ENCODE results near the gene OR9G1. TPM values are rescaled to one million over a fixed set of nuclear protein-coding genes. Genes with fewer than 3 reads are reported as not detected.

OR9G1 gene
- total RNA-seq, 1 experiment from 2014 or later, result not detected

- POLR2A ChIA-PET, result no interaction called here
- ATAC-seq (no peak), DNase-seq (ENCODE audit: low read depth, low spot score) (no peak)
- no peak overlapping the region for H3K4me2 ChIP-seq (ENCODE audit: low read length)
- H3K27me3 ChIP-seq (ENCODE audit: insufficient read depth, low read length), result no peaks in the 10 kb centered on the region
- no peaks in the 10 kb centered on the region for H3K9me2 ChIP-seq (ENCODE audit: insufficient read depth)
- H3K9ac ChIP-seq (ENCODE audit: low read length), result no peak overlapping the region
- H3K27ac ChIP-seq (ENCODE audit: low read depth, low read length), result no peak overlapping the region
- no peaks in the 10 kb centered on the region for H4K20me1 ChIP-seq (ENCODE audit: insufficient read depth)
- no peak overlapping the region for H2AFZ ChIP-seq (ENCODE audit: low read depth, low read length, poor library complexity, severe bottlenecking)
- no TSS peak for BruUV-seq (replicated peaks)
- H3K79me2 ChIP-seq (ENCODE audit: insufficient read depth, low read length), result no peaks in the 10 kb centered on the region
- RAD21 ChIA-PET (ENCODE audit: low non-redundant PET in 1 of 2, low total read pairs in 2 of 2, uncharacterized antibody in 2 of 2, unreplicated experiment in 2 of 2), result no interaction called here
- no peak overlapping the region for H3K4me3 ChIP-seq (replicated peaks in 1 of 2; ENCODE audit: low read depth in 1 of 2, low read length in 2 of 2)
- TF ChIP-seq FOSL1 (IDR thresholded peaks at IDR 0.05; ENCODE audit: low read depth) (no peak), POLR2AphosphoS5 (IDR thresholded peaks at IDR 0.05; ENCODE audit: low read depth, low read length) (no peak), CBX3 (IDR thresholded peaks at IDR 0.05; ENCODE audit: low read depth) (no peak)
- TF ChIP-seq, protein P1, sequence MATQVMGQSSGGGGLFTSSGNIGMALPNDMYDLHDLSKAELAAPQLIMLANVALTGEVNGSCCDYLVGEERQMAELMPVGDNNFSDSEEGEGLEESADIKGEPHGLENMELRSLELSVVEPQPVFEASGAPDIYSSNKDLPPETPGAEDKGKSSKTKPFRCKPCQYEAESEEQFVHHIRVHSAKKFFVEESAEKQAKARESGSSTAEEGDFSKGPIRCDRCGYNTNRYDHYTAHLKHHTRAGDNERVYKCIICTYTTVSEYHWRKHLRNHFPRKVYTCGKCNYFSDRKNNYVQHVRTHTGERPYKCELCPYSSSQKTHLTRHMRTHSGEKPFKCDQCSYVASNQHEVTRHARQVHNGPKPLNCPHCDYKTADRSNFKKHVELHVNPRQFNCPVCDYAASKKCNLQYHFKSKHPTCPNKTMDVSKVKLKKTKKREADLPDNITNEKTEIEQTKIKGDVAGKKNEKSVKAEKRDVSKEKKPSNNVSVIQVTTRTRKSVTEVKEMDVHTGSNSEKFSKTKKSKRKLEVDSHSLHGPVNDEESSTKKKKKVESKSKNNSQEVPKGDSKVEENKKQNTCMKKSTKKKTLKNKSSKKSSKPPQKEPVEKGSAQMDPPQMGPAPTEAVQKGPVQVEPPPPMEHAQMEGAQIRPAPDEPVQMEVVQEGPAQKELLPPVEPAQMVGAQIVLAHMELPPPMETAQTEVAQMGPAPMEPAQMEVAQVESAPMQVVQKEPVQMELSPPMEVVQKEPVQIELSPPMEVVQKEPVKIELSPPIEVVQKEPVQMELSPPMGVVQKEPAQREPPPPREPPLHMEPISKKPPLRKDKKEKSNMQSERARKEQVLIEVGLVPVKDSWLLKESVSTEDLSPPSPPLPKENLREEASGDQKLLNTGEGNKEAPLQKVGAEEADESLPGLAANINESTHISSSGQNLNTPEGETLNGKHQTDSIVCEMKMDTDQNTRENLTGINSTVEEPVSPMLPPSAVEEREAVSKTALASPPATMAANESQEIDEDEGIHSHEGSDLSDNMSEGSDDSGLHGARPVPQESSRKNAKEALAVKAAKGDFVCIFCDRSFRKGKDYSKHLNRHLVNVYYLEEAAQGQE (IDR thresholded peaks at IDR 0.05; ENCODE audit: low read depth), result no peak
- CTCF ChIA-PET, result no interaction called here
- intact Hi-C loops (cut with micrococcal nuclease), result no loop called here
- H3K4me1 ChIP-seq (ENCODE audit: control insufficient read depth in 1 of 2, insufficient read depth in 2 of 2, low read length in 2 of 2), result no peaks in the 10 kb centered on the region
- no peaks in the 10 kb centered on the region for H3K36me3 ChIP-seq (ENCODE audit: control insufficient read depth in 1 of 2, insufficient read depth in 2 of 2, low read length in 2 of 2)
- peaks cover 0 to 5% of the 10 kb centered on the region in 2 experiments; a peak in 2 of 4 replicates for H3K9me3 ChIP-seq (ENCODE audit: control insufficient read depth in 1 of 2, insufficient read depth in 1 of 2, low read depth in 1 of 2, low read length in 2 of 2)
Measured at GRCh38 chr11:56659755-56660154, 39.1 kb upstream of the OR9G1 start.

DNA sequence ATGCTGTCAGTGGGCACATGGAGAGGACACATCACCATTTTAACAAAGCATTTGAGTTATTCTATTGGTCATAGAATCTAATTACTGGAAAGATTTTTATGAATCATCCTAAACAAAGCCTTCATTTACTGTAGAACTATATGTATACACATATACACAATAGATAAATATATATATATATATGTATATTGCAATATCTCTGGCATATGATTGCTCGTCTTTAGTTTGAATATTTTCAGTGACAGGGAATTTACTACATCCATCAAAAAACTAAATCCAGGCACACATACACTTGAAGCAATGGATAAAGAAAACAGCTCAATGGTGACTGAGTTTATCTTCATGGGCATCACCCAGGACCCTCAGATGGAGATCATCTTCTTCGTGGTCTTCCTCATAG is 35.5 kb upstream of the OR9G1 start, which contains the start of gene OR5AR1:
OR5AR1 (plus strand) TSS at position 301 of the 400 bp plus-strand sequence; CDS start at position 301, 0 bp downstream.
- Histone ChIP-seq H3K27me3 (ENCODE audit: insufficient read depth, low read length) (no peaks in the 10 kb centered on the region), H3K4me1 (ENCODE audit: control insufficient read depth in 1 of 2, insufficient read depth in 2 of 2, low read length in 2 of 2) (no peaks in the 10 kb centered on the region), H3K9me3 (ENCODE audit: control insufficient read depth in 1 of 2, insufficient read depth in 1 of 2, low read depth in 1 of 2, low read length in 2 of 2) (peaks cover 0 to 5% of the 10 kb centered on the region in 2 experiments; a peak in 2 of 4 replicates), H3K79me2 (ENCODE audit: insufficient read depth, low read length) (no peaks in the 10 kb centered on the region), H2AFZ (ENCODE audit: low read depth, low read length, poor library complexity, severe bottlenecking) (no peak within 1 kb of the TSS), H3K9me2 (ENCODE audit: insufficient read depth) (no peaks in the 10 kb centered on the region), H3K36me3 (ENCODE audit: control insufficient read depth in 1 of 2, insufficient read depth in 2 of 2, low read length in 2 of 2) (no peaks in the 10 kb centered on the region), H4K20me1 (ENCODE audit: insufficient read depth) (no peaks in the 10 kb centered on the region), H3K4me2 (ENCODE audit: low read length) (no peak within 1 kb of the TSS), H3K9ac (ENCODE audit: low read length) (no peak within 1 kb of the TSS), H3K4me3 (replicated peaks in 1 of 2; ENCODE audit: low read depth in 1 of 2, low read length in 2 of 2) (no peak within 1 kb of the TSS), H3K27ac (ENCODE audit: low read depth, low read length) (no peak within 1 kb of the TSS)
- no peak for ATAC-seq
- RAD21 ChIA-PET (ENCODE audit: low non-redundant PET in 1 of 2, low total read pairs in 2 of 2, uncharacterized antibody in 2 of 2, unreplicated experiment in 2 of 2), result no interaction called here
- CTCF ChIA-PET, result no interaction called here
- intact Hi-C loops (cut with micrococcal nuclease), result no loop called here
- BruUV-seq (replicated peaks), result no TSS peak
- POLR2A ChIA-PET, result no interaction called here
- DNase-seq (ENCODE audit: low read depth, low spot score), result no peak
- TF ChIP-seq SP1 (IDR thresholded peaks at IDR 0.05; ENCODE audit: low read depth) (no peak), CEBPB (IDR thresholded peaks at IDR 0.05; ENCODE audit: low read depth) (no peak), MAX (IDR thresholded peaks at IDR 0.05) (no peak), CBX3 (IDR thresholded peaks at IDR 0.05; ENCODE audit: low read depth) (no peak), RAD21 (IDR thresholded peaks at IDR 0.05; ENCODE audit: low read depth) (no peak), EZH2phosphoT487 (IDR thresholded peaks at IDR 0.05; ENCODE audit: borderline replicate concordance) (no peak), SIN3A (IDR thresholded peaks at IDR 0.05; ENCODE audit: low read depth) (no peak), ELF1 (IDR thresholded peaks at IDR 0.05; ENCODE audit: borderline replicate concordance, low read depth) (no peak), POLR2AphosphoS5 (IDR thresholded peaks at IDR 0.05; ENCODE audit: low read depth, low read length) (no peak)
- TF ChIP-seq, protein P2, sequence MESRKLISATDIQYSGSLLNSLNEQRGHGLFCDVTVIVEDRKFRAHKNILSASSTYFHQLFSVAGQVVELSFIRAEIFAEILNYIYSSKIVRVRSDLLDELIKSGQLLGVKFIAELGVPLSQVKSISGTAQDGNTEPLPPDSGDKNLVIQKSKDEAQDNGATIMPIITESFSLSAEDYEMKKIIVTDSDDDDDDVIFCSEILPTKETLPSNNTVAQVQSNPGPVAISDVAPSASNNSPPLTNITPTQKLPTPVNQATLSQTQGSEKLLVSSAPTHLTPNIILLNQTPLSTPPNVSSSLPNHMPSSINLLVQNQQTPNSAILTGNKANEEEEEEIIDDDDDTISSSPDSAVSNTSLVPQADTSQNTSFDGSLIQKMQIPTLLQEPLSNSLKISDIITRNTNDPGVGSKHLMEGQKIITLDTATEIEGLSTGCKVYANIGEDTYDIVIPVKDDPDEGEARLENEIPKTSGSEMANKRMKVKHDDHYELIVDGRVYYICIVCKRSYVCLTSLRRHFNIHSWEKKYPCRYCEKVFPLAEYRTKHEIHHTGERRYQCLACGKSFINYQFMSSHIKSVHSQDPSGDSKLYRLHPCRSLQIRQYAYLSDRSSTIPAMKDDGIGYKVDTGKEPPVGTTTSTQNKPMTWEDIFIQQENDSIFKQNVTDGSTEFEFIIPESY (IDR thresholded peaks at IDR 0.05; ENCODE audit: extremely low read depth, insufficient replicate concordance, low read length), result no peak
- TF ChIP-seq, protein P3, sequence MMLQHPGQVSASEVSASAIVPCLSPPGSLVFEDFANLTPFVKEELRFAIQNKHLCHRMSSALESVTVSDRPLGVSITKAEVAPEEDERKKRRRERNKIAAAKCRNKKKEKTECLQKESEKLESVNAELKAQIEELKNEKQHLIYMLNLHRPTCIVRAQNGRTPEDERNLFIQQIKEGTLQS (IDR thresholded peaks at IDR 0.05), result no peak

Measured in HCT116 (cell line).